B cell (primary cell): Measurements from ENCODE around the gene RABEPK.

Experiments used
- EZH2 ChIP-seq: IDR thresholded peaks from 2 replicates; pipeline ENCODE4 v1.6.1; 2012; ENCODE audit warnings: borderline replicate concordance, low read depth, mild to moderate bottlenecking, moderate library complexity, low read length; ENCODE audit not compliant: insufficient read depth, poor library complexity, severe bottlenecking
- TF ChIP-seq, protein P1 (sequence below): fragments of 200-600 bp; IDR thresholded peaks from one replicate; pipeline ENCODE4 v1.8.0; 2022; ENCODE audit warnings: antibody characterized with exemption, mild to moderate bottlenecking

DNA sequence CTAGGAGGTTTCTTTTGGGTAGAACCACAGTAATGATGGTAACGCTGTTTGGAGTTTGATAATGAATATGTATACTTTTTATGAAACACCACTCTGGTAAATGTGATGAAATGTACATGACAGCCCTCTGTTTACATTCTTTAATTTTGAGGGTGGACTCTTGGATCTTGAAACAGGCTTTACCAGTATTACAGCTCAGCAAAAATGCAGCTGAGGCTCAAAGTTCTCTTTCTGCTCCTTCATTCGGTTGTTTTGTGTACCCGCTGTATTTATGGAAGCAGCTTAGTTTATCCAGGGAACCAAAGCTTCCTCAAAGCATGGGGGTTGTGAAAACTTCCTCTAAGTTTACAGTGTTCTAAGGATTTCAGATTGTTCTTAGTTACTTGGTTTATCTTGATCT lies 72.4 kb downstream of the RABEPK start:
- TF ChIP-seq, protein P1, sequence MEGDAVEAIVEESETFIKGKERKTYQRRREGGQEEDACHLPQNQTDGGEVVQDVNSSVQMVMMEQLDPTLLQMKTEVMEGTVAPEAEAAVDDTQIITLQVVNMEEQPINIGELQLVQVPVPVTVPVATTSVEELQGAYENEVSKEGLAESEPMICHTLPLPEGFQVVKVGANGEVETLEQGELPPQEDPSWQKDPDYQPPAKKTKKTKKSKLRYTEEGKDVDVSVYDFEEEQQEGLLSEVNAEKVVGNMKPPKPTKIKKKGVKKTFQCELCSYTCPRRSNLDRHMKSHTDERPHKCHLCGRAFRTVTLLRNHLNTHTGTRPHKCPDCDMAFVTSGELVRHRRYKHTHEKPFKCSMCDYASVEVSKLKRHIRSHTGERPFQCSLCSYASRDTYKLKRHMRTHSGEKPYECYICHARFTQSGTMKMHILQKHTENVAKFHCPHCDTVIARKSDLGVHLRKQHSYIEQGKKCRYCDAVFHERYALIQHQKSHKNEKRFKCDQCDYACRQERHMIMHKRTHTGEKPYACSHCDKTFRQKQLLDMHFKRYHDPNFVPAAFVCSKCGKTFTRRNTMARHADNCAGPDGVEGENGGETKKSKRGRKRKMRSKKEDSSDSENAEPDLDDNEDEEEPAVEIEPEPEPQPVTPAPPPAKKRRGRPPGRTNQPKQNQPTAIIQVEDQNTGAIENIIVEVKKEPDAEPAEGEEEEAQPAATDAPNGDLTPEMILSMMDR = no peak
- no peak for TF ChIP-seq EZH2
